K562 (cell line): ENCODE data around the gene PGBD1. TPM values are rescaled to one million over a fixed set of nuclear protein-coding genes. Genes with fewer than 3 reads are reported as not detected.

Experiments used
- CEBPZ ChIP-seq: fragments of 150-350 bp; IDR thresholded peaks from 2 replicates; pipeline ENCODE4 v1.6.1; 2014; ENCODE audit warnings: low read depth, mild to moderate bottlenecking, low read length, borderline replicate concordance
- DPF2 ChIP-seq: fragments of 450-650 bp; IDR thresholded peaks from 2 replicates; pipeline ENCODE4 v1.6.1; 2016
- ESRRA ChIP-seq: fragments of 450-650 bp; IDR thresholded peaks from 2 replicates; pipeline ENCODE4 v1.6.1; 2014; ENCODE audit warnings: low read depth, mild to moderate bottlenecking, moderate library complexity, borderline replicate concordance
- ETV1 ChIP-seq: fragments of 450-650 bp; conservative IDR thresholded peaks from 2 replicates; pipeline ENCODE4 v1.6.1; 2016; ENCODE audit warnings: missing genetic modification characterization, control low read depth, low read depth, missing compliant biosample characterization
- FOSL1 ChIP-seq: fragments of 200-800 bp; sonication (Bioruptor generic); conservative IDR thresholded peaks from 2 replicates; pipeline ENCODE4 v1.6.1; 2016; ENCODE audit warnings: missing genetic modification characterization, missing compliant biosample characterization
- FUS ChIP-seq: fragments of 200-400 bp; formaldehyde crosslinking; optimal IDR thresholded peaks from 2 replicates; pipeline ENCODE3; 2017; ENCODE audit warnings: low read depth, low read length
- GTF2A2 ChIP-seq: IDR thresholded peaks from 2 replicates; pipeline ENCODE4 v1.6.1; 2016; ENCODE audit warnings: mild to moderate bottlenecking, missing genetic modification characterization, missing compliant biosample characterization
- LARP7 ChIP-seq: fragments of 450-650 bp; IDR thresholded peaks from 2 replicates; pipeline ENCODE4 v1.6.1; 2016
- PKNOX1 ChIP-seq: fragments of 450-650 bp; IDR thresholded peaks from 2 replicates; pipeline ENCODE4 v1.6.1; 2016
- SIRT6 ChIP-seq: IDR thresholded peaks from one replicate; pipeline ENCODE4 v1.6.1; 2012; ENCODE audit warnings: low read depth, mild to moderate bottlenecking, control low read depth, inconsistent platforms, low read length, moderate library complexity
- SIX5 ChIP-seq, 2 experiments: IDR thresholded peaks; 2 replicates each; pipeline ENCODE4 v1.6.1; 2011; ENCODE audit warnings: low read length in 2 of 2, borderline replicate concordance in 1 of 2, low read depth in 1 of 2, mild to moderate bottlenecking in 1 of 2, moderate library complexity in 1 of 2; ENCODE audit not compliant: insufficient read depth in 1 of 2
- UBTF ChIP-seq, 2 experiments: IDR thresholded peaks; 2 replicates each; pipeline ENCODE4 v1.6.1; 2012; ENCODE audit warnings: improper control_type of control experiment in 2 of 2, low read depth in 2 of 2, low read length in 2 of 2, borderline replicate concordance in 1 of 2
- ZNF395 ChIP-seq: fragments of 200-800 bp; sonication (Bioruptor generic); IDR thresholded peaks from 2 replicates; pipeline ENCODE4 v1.6.1; 2017; ENCODE audit warnings: missing genetic modification characterization, missing compliant biosample characterization
- polyA plus RNA-seq, 8 experiments: library from polyadenylated mRNA; depleted of rRNA in 4 of 8; stranded (reverse) in 5 of 8; unstranded in 3 of 8; fragments of >200 nt; fragmentation: Nextera tagmentation in 2 of 8; fragmentation: Illumina TruSeq in 1 of 8; extraction: Ambion mirVana in 2 of 8; extraction: Trizol in 1 of 8; gene quantifications; 2 replicates each; pipeline versions ENCODE4 v1.2.1 to v1.2.3, GENCODE V29; 2011 to 2014; ENCODE audit warnings: inconsistent platforms in 1 of 8, missing spikeins in 1 of 8
- total RNA-seq, 7 experiments: library from RNA; depleted of rRNA in 6 of 7; stranded (reverse); fragments of >200 nt in 6 of 7; fragmentation: Illumina TruSeq in 2 of 7; extraction: Trizol in 2 of 7; gene quantifications; 2 replicates each; pipeline versions ENCODE4 v1.2.1 to v1.2.3, GENCODE V29; 2011 to 2021; ENCODE audit warnings: low replicate concordance in 1 of 7
- TF ChIP-seq, protein P1 (sequence below): sonication (generic); formaldehyde crosslinking; IDR thresholded peaks from 2 replicates; pipeline ENCODE4 v1.8.1; 2023; ENCODE audit warnings: mild to moderate bottlenecking, missing genetic modification reagents, moderate library complexity
- TF ChIP-seq, protein P2 (sequence below): sonication (generic); formaldehyde crosslinking; IDR thresholded peaks from 2 replicates; pipeline ENCODE4 v1.8.0; 2022; ENCODE audit warnings: mild to moderate bottlenecking, missing genetic modification reagents

Gene PGBD1
- total and polyA plus RNA-seq, 9 of the 15 experiments (the other 6 are each of a cell fraction or from before 2014, with no cell fraction given) = 3.3 to 9.0 (median 7.3) TPM

DNA sequence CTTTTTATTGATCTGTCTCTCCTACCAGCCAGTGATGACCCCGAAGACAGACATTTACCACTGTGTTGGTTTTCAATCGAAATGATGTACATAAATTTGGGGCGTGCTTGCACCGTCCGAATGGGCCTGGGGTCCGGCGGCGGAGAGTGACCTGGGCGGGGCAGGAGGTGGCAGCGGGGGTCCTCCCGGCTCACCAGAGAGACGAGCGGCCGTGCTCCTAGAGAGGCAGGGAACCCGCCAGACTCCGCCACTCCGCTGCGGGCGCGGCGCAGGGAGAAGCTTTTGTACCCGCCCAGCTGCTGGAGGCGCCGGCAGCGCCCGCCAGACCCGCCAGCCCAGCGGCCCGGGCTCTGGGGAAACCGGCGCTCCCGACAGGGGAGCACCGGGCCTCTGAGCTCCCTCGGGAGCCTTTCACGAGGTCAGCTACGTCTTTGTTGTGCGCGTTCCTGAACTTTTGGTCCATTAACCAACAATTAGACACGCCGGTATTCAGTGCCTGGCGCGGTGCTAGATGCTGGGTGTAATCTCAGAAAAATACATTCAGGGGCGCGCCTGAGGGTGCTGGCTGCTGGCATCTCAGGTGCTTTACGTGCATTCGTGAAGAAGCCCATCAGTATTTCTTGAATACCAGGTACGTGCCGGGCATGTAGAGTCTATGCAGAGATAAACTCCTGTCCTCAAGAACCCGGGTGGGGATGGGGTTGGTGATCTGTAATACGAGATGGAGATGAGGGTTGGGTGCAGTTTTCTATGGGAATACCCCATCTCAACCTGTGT, at the start of gene PGBD1 (continued):
- TF ChIP-seq CEBPZ (no peak), ETV1 (tag) (no peak), SIRT6 (no peak), ESRRA (peak; percentile 31; the same call in 1 of the 2 replicates), PKNOX1 (peak; percentile 13; the same call in 1 of the 2 replicates), UBTF (IDR thresholded peaks at IDR 0.05; ENCODE audit: borderline replicate concordance in 1 of 2, low read depth in 2 of 2, low read length in 2 of 2) (peak; percentile 86 to 92; a peak in 3 of 4 replicates), SIX5 (IDR thresholded peaks at IDR 0.05; ENCODE audit: borderline replicate concordance in 1 of 2, insufficient read depth in 1 of 2, low read depth in 1 of 2, low read length in 2 of 2) (no peak), DPF2 (no peak), FUS (no peak), GTF2A2 (no peak), LARP7 (no peak), ZNF395 (no peak), FOSL1 (no peak)
- TF ChIP-seq, protein P1, sequence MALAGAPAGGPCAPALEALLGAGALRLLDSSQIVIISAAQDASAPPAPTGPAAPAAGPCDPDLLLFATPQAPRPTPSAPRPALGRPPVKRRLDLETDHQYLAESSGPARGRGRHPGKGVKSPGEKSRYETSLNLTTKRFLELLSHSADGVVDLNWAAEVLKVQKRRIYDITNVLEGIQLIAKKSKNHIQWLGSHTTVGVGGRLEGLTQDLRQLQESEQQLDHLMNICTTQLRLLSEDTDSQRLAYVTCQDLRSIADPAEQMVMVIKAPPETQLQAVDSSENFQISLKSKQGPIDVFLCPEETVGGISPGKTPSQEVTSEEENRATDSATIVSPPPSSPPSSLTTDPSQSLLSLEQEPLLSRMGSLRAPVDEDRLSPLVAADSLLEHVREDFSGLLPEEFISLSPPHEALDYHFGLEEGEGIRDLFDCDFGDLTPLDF = no peak
- TF ChIP-seq, protein P2, sequence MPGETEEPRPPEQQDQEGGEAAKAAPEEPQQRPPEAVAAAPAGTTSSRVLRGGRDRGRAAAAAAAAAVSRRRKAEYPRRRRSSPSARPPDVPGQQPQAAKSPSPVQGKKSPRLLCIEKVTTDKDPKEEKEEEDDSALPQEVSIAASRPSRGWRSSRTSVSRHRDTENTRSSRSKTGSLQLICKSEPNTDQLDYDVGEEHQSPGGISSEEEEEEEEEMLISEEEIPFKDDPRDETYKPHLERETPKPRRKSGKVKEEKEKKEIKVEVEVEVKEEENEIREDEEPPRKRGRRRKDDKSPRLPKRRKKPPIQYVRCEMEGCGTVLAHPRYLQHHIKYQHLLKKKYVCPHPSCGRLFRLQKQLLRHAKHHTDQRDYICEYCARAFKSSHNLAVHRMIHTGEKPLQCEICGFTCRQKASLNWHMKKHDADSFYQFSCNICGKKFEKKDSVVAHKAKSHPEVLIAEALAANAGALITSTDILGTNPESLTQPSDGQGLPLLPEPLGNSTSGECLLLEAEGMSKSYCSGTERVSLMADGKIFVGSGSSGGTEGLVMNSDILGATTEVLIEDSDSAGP (CRISPR knock-in tag) = no peak
